K562 (cell line): Measurements from ENCODE around the gene ZNF778. TPM values are rescaled to one million over a fixed set of nuclear protein-coding genes. Genes with fewer than 3 reads are reported as not detected.

Experiments
- ARID2 ChIP-seq: fragments of 450-650 bp; IDR thresholded peaks from 2 replicates; pipeline ENCODE4 v1.6.1; 2017; ENCODE audit warnings: antibody characterized with exemption, mild to moderate bottlenecking
- BRF1 ChIP-seq: IDR thresholded peaks from 3 replicates; pipeline ENCODE4 v1.6.1; 2011; ENCODE audit warnings: borderline replicate concordance, mild to moderate bottlenecking; ENCODE audit not compliant: insufficient read length; ENCODE audit errors: extremely low read depth
- CBX3 ChIP-seq, 2 experiments: IDR thresholded peaks; 1 replicate in 1 of 2; 2 replicates in 1 of 2; pipeline ENCODE4 v1.6.1; 2012; ENCODE audit warnings: inconsistent platforms in 2 of 2, low read length in 2 of 2, borderline replicate concordance in 1 of 2, control low read depth in 1 of 2
- ELK3 ChIP-seq: fragments of 450-650 bp; formaldehyde crosslinking; IDR thresholded peaks from 2 replicates; pipeline ENCODE4 v1.4.0; 2020; ENCODE audit warnings: mild to moderate bottlenecking
- ESRRB ChIP-seq: fragments of 250-450 bp; sonication (Bioruptor Pico); IDR thresholded peaks from 2 replicates; pipeline ENCODE4 v1.5.0; 2020; ENCODE audit warnings: mild to moderate bottlenecking, moderate library complexity, borderline replicate concordance
- KAT7 ChIP-seq: sonication (generic); formaldehyde crosslinking; IDR thresholded peaks from 2 replicates; pipeline ENCODE4 v1.8.0; 2022; ENCODE audit warnings: missing genetic modification reagents, mild to moderate bottlenecking, borderline replicate concordance
- NBN ChIP-seq: fragments of 450-650 bp; IDR thresholded peaks from 2 replicates; pipeline ENCODE4 v1.6.1; 2016; ENCODE audit warnings: low read depth, mild to moderate bottlenecking
- NR4A1 ChIP-seq, 2 experiments: fragments of 250-450 bp in 1 of 2; fragments of 450-650 bp in 1 of 2; sonication (Bioruptor Pico) in 1 of 2; IDR thresholded peaks; 2 replicates each; pipeline versions ENCODE4 v1.4.0 to v1.6.1; 2016 to 2020; ENCODE audit warnings: mild to moderate bottlenecking in 2 of 2, missing compliant biosample characterization in 1 of 2, missing genetic modification characterization in 1 of 2, moderate library complexity in 1 of 2
- PHF8 ChIP-seq: fragments of 200-600 bp; sonication (generic); IDR thresholded peaks from 2 replicates; pipeline ENCODE4 v1.6.1; 2012; ENCODE audit warnings: mixed run types, mild to moderate bottlenecking, inconsistent platforms, low read length, moderate library complexity, borderline replicate concordance
- PKNOX1 ChIP-seq: fragments of 450-650 bp; IDR thresholded peaks from 2 replicates; pipeline ENCODE4 v1.6.1; 2016
- PRDM10 ChIP-seq: fragments of 450-650 bp; IDR thresholded peaks from 2 replicates; pipeline ENCODE4 v1.6.1; 2018; ENCODE audit not compliant: partially characterized antibody
- SIN3B ChIP-seq: fragments of 450-650 bp; IDR thresholded peaks from 2 replicates; pipeline ENCODE4 v1.6.1; 2017; ENCODE audit warnings: low read depth, mild to moderate bottlenecking, moderate library complexity
- TAF7 ChIP-seq: fragments of 450-650 bp; IDR thresholded peaks from 2 replicates; pipeline ENCODE4 v1.6.1; 2016; ENCODE audit warnings: missing genetic modification characterization, missing compliant biosample characterization
- TEAD4 ChIP-seq, 2 experiments: sonication (generic) in 1 of 2; formaldehyde crosslinking in 1 of 2; IDR thresholded peaks; 2 replicates each; pipeline versions ENCODE4 v1.6.1 to v1.8.0; 2012 to 2022; ENCODE audit warnings: borderline replicate concordance in 1 of 2, inconsistent platforms in 1 of 2, low read length in 1 of 2, mild to moderate bottlenecking in 1 of 2, missing genetic modification reagents in 1 of 2
- TOE1 ChIP-seq, 2 experiments: fragments of 450-650 bp in 1 of 2; sonication (generic) in 1 of 2; formaldehyde crosslinking in 1 of 2; IDR thresholded peaks; 2 replicates each; pipeline versions ENCODE4 v1.7.1 to v1.8.0; 2016 to 2022; ENCODE audit warnings: borderline replicate concordance in 2 of 2, mild to moderate bottlenecking in 2 of 2, antibody characterized with exemption in 1 of 2, inconsistent platforms in 1 of 2, low read depth in 1 of 2, missing genetic modification reagents in 1 of 2, moderate library complexity in 1 of 2
- U2AF2 ChIP-seq: fragments of 200-400 bp; formaldehyde crosslinking; optimal IDR thresholded peaks from 2 replicates; pipeline ENCODE3; 2017; ENCODE audit warnings: low read depth, mild to moderate bottlenecking, low read length
- ZNF436 ChIP-seq: fragments of 250-450, 450-650 bp; sonication (Bioruptor Pico); formaldehyde crosslinking; IDR thresholded peaks from 2 replicates; pipeline ENCODE4 v1.7.0; 2020; ENCODE audit warnings: mild to moderate bottlenecking
- ZNF766 ChIP-seq: fragments of 200-800 bp; sonication (Bioruptor generic); conservative IDR thresholded peaks from 2 replicates; pipeline ENCODE4 v1.6.1; 2016; ENCODE audit warnings: missing genetic modification characterization, missing compliant biosample characterization
- ZNF77 ChIP-seq: fragments of 250-450 bp; sonication (Bioruptor Pico); IDR thresholded peaks from 2 replicates; pipeline ENCODE4 v1.5.0; 2020
- polyA plus RNA-seq, 8 experiments: library from polyadenylated mRNA; depleted of rRNA in 4 of 8; stranded (reverse) in 5 of 8; unstranded in 3 of 8; fragments of >200 nt; fragmentation: Nextera tagmentation in 2 of 8; fragmentation: Illumina TruSeq in 1 of 8; extraction: Ambion mirVana in 2 of 8; extraction: Trizol in 1 of 8; gene quantifications; 2 replicates each; pipeline versions ENCODE4 v1.2.1 to v1.2.3, GENCODE V29; 2011 to 2014; ENCODE audit warnings: inconsistent platforms in 1 of 8, missing spikeins in 1 of 8
- total RNA-seq, 7 experiments: library from RNA; depleted of rRNA in 6 of 7; stranded (reverse); fragments of >200 nt in 6 of 7; fragmentation: Illumina TruSeq in 2 of 7; extraction: Trizol in 2 of 7; gene quantifications; 2 replicates each; pipeline versions ENCODE4 v1.2.1 to v1.2.3, GENCODE V29; 2011 to 2021; ENCODE audit warnings: low replicate concordance in 1 of 7

The ZNF778 gene
- total and polyA plus RNA-seq, 9 of the 15 experiments (the other 6 are each of a cell fraction or from before 2014, with no cell fraction given): 0.70 to 60.6 (median 7.5) TPM

- TF ChIP-seq PHF8 (no peak), ZNF436 (no peak), ESRRB (no peak), ZNF77 (no peak), NR4A1 (CRISPR knock-in tag; IDR thresholded peaks at IDR 0.05) (no peak), NR4A1 (tag; IDR thresholded peaks at IDR 0.05) (no peak), PRDM10 (no peak), NBN (0 out of 2 replicates have a peak, but pooled peaks have one; percentile 39), TEAD4 (IDR thresholded peaks at IDR 0.05; ENCODE audit: low read length) (peak; percentile 77), TEAD4 (CRISPR knock-in tag; IDR thresholded peaks at IDR 0.05; ENCODE audit: borderline replicate concordance) (no peak), TAF7 (no peak), U2AF2 (no peak), ARID2 (peak; percentile 88), ELK3 (CRISPR knock-in tag) (no peak), KAT7 (no peak), SIN3B (no peak), TOE1 (IDR thresholded peaks at IDR 0.05; ENCODE audit: borderline replicate concordance) (peak; percentile 86; the same call in 1 of the 2 replicates), TOE1 (CRISPR knock-in tag; IDR thresholded peaks at IDR 0.05; ENCODE audit: borderline replicate concordance, low read depth) (no peak), CBX3 (IDR thresholded peaks at IDR 0.05; ENCODE audit: borderline replicate concordance in 1 of 2, low read length in 2 of 2) (0 out of 3 replicates have a peak, but pooled peaks of 1 of the 2 experiments have one; percentile 27), PKNOX1 (peak; percentile 81), ZNF766 (CRISPR knock-in tag) (0 out of 2 replicates have a peak, but pooled peaks have one; percentile 4), BRF1 (no peak)
Observed at GRCh38 chr16:89216315-89217137, 977 bp upstream of the ZNF778 start (continued).
